ENCODE results near the gene SETD5. TPM values are rescaled to one million over a fixed set of nuclear protein-coding genes. Genes with fewer than 3 reads are reported as not detected.
"Not testable (repeated sequence)": the region's sequence is repeated elsewhere in the genome, so short reads cannot be mapped to it uniquely, and the experiment has no call there.

SETD5 gene
- total RNA-seq, 1 donor from 2014 or later = 167 TPM

DNA sequence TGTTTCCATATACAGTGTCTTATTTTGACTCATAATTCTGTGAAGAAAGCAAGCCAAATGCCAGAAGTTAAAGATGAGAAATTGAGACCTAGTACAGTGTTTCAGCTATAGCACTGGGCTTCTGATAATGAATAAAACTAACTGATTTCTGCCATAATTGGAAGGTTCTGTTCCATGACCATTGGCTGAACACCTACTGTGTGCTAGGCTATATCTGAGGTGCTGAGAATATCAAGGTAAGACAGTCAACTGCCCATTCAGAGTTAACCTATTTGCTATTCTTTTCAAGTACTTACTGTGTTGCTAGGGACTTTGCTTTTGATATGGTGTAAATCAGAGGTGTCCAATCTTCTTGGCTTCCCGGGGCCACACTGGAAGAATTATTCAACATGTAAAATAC lies 82.8 kb downstream of the SETD5 start:
- Histone ChIP-seq H3K4me3 (ENCODE audit: insufficient read depth, low read depth, low read length) (no peak overlapping the region), H3K9me3 (ENCODE audit: insufficient read depth, low read depth, low read length) (no peaks in the 10 kb centered on the region), H3K4me2 (ENCODE audit: low read length) (no peak overlapping the region), H3K79me2 (ENCODE audit: insufficient read depth, low read length) (peaks cover 24% of the 10 kb centered on the region), H3K4me1 (ENCODE audit: insufficient read depth, low read length) (no peaks in the 10 kb centered on the region), H3K27me3 (ENCODE audit: insufficient read depth, low read length) (no peaks in the 10 kb centered on the region), H4K20me1 (ENCODE audit: insufficient read depth, low read length) (peaks cover 42% of the 10 kb centered on the region), H2AFZ (ENCODE audit: low read depth, low read length) (no peak overlapping the region), H3K36me3 (ENCODE audit: insufficient read depth, low read length) (peaks cover 64% of the 10 kb centered on the region), H3K9ac (ENCODE audit: low read length) (no peak overlapping the region), H3K27ac (ENCODE audit: low read depth, low read length) (no peak overlapping the region)
- DNase-seq (ENCODE audit: low read depth) (no peak), FAIRE-seq (no peak)
- H3K36me3 Mint-ChIP-seq (ENCODE audit: low read depth, unreplicated experiment) = peaks cover 30% of the 10 kb centered on the region
- H3K9me3 Mint-ChIP-seq (ENCODE audit: unreplicated experiment) = peaks cover 2% of the 10 kb centered on the region
- no peaks in the 10 kb centered on the region for H3K27me3 Mint-ChIP-seq (ENCODE audit: low read depth, unreplicated experiment)
- no peaks in the 10 kb centered on the region for H3K4me1 Mint-ChIP-seq (ENCODE audit: low read depth, unreplicated experiment)
- H3K27ac Mint-ChIP-seq (ENCODE audit: unreplicated experiment) = no peak overlapping the region
- TF ChIP-seq, protein P1, sequence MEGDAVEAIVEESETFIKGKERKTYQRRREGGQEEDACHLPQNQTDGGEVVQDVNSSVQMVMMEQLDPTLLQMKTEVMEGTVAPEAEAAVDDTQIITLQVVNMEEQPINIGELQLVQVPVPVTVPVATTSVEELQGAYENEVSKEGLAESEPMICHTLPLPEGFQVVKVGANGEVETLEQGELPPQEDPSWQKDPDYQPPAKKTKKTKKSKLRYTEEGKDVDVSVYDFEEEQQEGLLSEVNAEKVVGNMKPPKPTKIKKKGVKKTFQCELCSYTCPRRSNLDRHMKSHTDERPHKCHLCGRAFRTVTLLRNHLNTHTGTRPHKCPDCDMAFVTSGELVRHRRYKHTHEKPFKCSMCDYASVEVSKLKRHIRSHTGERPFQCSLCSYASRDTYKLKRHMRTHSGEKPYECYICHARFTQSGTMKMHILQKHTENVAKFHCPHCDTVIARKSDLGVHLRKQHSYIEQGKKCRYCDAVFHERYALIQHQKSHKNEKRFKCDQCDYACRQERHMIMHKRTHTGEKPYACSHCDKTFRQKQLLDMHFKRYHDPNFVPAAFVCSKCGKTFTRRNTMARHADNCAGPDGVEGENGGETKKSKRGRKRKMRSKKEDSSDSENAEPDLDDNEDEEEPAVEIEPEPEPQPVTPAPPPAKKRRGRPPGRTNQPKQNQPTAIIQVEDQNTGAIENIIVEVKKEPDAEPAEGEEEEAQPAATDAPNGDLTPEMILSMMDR (IDR thresholded peaks at IDR 0.05; ENCODE audit: insufficient read depth, low read depth, low read length) = no peak
- no peak for TF ChIP-seq EZH2 (IDR thresholded peaks at IDR 0.05; ENCODE audit: insufficient read depth, low read length)
- no peak overlapping the region for H3K4me3 Mint-ChIP-seq (ENCODE audit: unreplicated experiment)

DNA sequence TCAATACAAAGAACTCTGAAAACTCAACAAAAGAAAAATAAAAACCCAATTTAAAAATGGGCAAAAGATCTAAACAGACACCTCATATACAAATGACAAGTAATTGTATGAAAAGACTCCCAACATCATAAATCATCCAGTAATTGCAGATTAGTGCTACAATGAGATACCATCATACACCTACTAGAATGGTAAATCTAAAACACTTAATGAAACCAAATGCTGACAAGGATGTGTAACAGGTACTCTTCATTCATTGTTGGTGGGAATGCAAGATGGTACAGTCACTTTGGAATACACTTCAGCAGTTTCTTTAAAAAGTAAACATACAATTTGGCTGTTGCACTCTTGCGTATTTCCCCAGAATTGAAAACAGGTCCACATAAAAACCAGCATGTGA lies 87.8 kb downstream of the SETD5 start:
- TF ChIP-seq, protein P1 (IDR thresholded peaks at IDR 0.05; ENCODE audit: insufficient read depth, low read depth, low read length) = no peak
- no peak for TF ChIP-seq EZH2 (IDR thresholded peaks at IDR 0.05; ENCODE audit: insufficient read depth, low read length)
- Histone ChIP-seq H3K4me2 (ENCODE audit: low read length) (no peak overlapping the region), H2AFZ (ENCODE audit: low read depth, low read length) (no peak overlapping the region), H3K79me2 (ENCODE audit: insufficient read depth, low read length) (peaks cover 2% of the 10 kb centered on the region), H3K27me3 (ENCODE audit: insufficient read depth, low read length) (no peaks in the 10 kb centered on the region), H3K9me3 (ENCODE audit: insufficient read depth, low read depth, low read length) (no peaks in the 10 kb centered on the region), H3K4me1 (ENCODE audit: insufficient read depth, low read length) (no peaks in the 10 kb centered on the region), H3K9ac (ENCODE audit: low read length) (no peak overlapping the region), H3K27ac (ENCODE audit: low read depth, low read length) (no peak overlapping the region), H4K20me1 (ENCODE audit: insufficient read depth, low read length) (peaks cover 3% of the 10 kb centered on the region), H3K36me3 (ENCODE audit: insufficient read depth, low read length) (peaks cover 33% of the 10 kb centered on the region), H3K4me3 (ENCODE audit: insufficient read depth, low read depth, low read length) (no peak overlapping the region)
- H3K9me3 Mint-ChIP-seq (ENCODE audit: unreplicated experiment) = peaks cover 4% of the 10 kb centered on the region
- H3K4me3 Mint-ChIP-seq (ENCODE audit: unreplicated experiment) = no peak overlapping the region
- FAIRE-seq (no peak), DNase-seq (ENCODE audit: low read depth) (no peak)
- H3K4me1 Mint-ChIP-seq (ENCODE audit: low read depth, unreplicated experiment) = no peaks in the 10 kb centered on the region
- peaks cover 18% of the 10 kb centered on the region for H3K36me3 Mint-ChIP-seq (ENCODE audit: low read depth, unreplicated experiment)
- H3K27me3 Mint-ChIP-seq (ENCODE audit: low read depth, unreplicated experiment) = no peaks in the 10 kb centered on the region
- no peak overlapping the region for H3K27ac Mint-ChIP-seq (ENCODE audit: unreplicated experiment)

DNA sequence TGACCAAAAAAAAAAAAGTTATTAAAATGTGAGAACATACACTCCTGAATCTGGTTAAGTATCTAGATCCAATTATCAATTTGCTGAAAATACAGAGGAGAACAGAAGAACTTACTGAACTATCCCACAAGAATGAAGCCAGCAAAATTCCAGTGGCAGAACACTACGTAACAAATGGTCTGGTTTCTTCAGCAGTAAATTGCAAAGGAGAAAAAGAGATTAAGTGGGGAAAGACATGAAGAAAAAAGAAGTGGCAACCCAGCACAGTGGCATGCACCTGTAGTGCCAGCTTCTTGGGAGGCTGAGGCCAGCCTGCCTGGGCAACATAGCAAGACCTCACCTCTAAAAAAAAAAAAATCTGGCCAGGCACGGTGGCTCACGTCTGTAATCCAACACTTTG lies 94.1 kb downstream of the SETD5 start:
- Mint-ChIP-seq H3K9me3 (ENCODE audit: unreplicated experiment) (peaks cover 6% of the 10 kb centered on the region), H3K27ac (ENCODE audit: unreplicated experiment) (no peak overlapping the region), H3K27me3 (ENCODE audit: low read depth, unreplicated experiment) (peaks cover 3% of the 10 kb centered on the region), H3K4me1 (ENCODE audit: low read depth, unreplicated experiment) (peaks cover 6% of the 10 kb centered on the region), H3K36me3 (ENCODE audit: low read depth, unreplicated experiment) (peaks cover 10% of the 10 kb centered on the region), H3K4me3 (ENCODE audit: unreplicated experiment) (no peak overlapping the region)
- Histone ChIP-seq H3K4me3 (ENCODE audit: insufficient read depth, low read depth, low read length) (no peak overlapping the region), H3K79me2 (ENCODE audit: insufficient read depth, low read length) (no peaks in the 10 kb centered on the region), H3K9ac (ENCODE audit: low read length) (no peak overlapping the region), H3K36me3 (ENCODE audit: insufficient read depth, low read length) (peaks cover 3% of the 10 kb centered on the region), H3K4me2 (ENCODE audit: low read length) (no peak overlapping the region), H3K9me3 (ENCODE audit: insufficient read depth, low read depth, low read length) (no peaks in the 10 kb centered on the region), H3K27me3 (ENCODE audit: insufficient read depth, low read length) (no peaks in the 10 kb centered on the region), H4K20me1 (ENCODE audit: insufficient read depth, low read length) (no peaks in the 10 kb centered on the region), H2AFZ (ENCODE audit: low read depth, low read length) (no peak overlapping the region), H3K4me1 (ENCODE audit: insufficient read depth, low read length) (no peaks in the 10 kb centered on the region), H3K27ac (ENCODE audit: low read depth, low read length) (no peak overlapping the region)
- no peak for FAIRE-seq
- DNase-seq (ENCODE audit: low read depth) = no peak
- TF ChIP-seq, protein P1 (IDR thresholded peaks at IDR 0.05; ENCODE audit: insufficient read depth, low read depth, low read length) = no peak

DNA sequence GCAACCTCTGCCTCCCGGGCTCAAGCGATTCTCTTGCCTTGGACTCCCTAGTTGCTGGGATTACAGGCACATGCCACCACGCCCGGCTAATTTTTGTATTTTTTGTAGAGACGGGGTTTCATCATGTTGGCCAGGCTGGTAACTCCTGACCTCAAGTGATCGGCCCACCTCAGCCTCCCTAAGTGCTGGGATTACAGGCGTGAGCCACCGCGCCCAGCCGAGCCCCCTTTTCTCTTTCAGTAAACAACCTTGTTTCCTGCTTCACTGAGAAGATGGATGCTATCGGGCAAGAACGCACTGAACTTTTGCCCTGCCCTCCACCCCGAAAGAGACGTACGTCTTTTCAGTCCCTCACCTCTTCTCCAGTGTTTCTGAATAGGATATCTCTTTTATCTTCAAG lies 96.6 kb downstream of the SETD5 start:
- not testable (repeated sequence) for H3K9me3 Mint-ChIP-seq (ENCODE audit: unreplicated experiment); FAIRE-seq; H3K27ac ChIP-seq (ENCODE audit: low read depth, low read length); H3K4me3 Mint-ChIP-seq (ENCODE audit: unreplicated experiment); H4K20me1 ChIP-seq (ENCODE audit: insufficient read depth, low read length); H3K79me2 ChIP-seq (ENCODE audit: insufficient read depth, low read length); H2AFZ ChIP-seq (ENCODE audit: low read depth, low read length); H3K9me3 ChIP-seq (ENCODE audit: insufficient read depth, low read depth, low read length); H3K36me3 ChIP-seq (ENCODE audit: insufficient read depth, low read length); H3K4me3 ChIP-seq (ENCODE audit: insufficient read depth, low read depth, low read length); H3K27ac Mint-ChIP-seq (ENCODE audit: unreplicated experiment); H3K27me3 ChIP-seq (ENCODE audit: insufficient read depth, low read length); DNase-seq (ENCODE audit: low read depth); H3K27me3 Mint-ChIP-seq (ENCODE audit: low read depth, unreplicated experiment); H3K4me2 ChIP-seq (ENCODE audit: low read length); H3K9ac ChIP-seq (ENCODE audit: low read length)
- H3K4me1 ChIP-seq (ENCODE audit: insufficient read depth, low read length) = peaks cover 21% of the 10 kb centered on the region
- Mint-ChIP-seq H3K4me1 (ENCODE audit: low read depth, unreplicated experiment) (peaks cover 14% of the 10 kb centered on the region), H3K36me3 (ENCODE audit: low read depth, unreplicated experiment) (peaks cover 10% of the 10 kb centered on the region)

Data from astrocyte (in vitro differentiated cells and primary cell).